PC-9 (cell line): ENCODE data around the gene IQCB1.

Experiments
- CTCF ChIP-seq: fragments of 200-600 bp; sonication (generic); conservative IDR thresholded peaks from 2 replicates; pipeline ENCODE4 v1.6.1; 2017; ENCODE audit warnings: mixed run types, antibody characterized with exemption, mild to moderate bottlenecking, moderate library complexity
- EZH2 ChIP-seq: fragments of 200-600 bp; sonication (generic); IDR thresholded peaks from 2 replicates; pipeline ENCODE4 v1.8.0; 2017; ENCODE audit warnings: antibody characterized with exemption, low read depth

GRCh38 chr3:121724130-121724529 lies 110.7 kb downstream of the IQCB1 start:
- TF ChIP-seq CTCF (no peak), EZH2 (no peak)
